ENCODE measurements around the gene ERN1. TPM values are rescaled to one million over a fixed set of nuclear protein-coding genes. Genes with fewer than 3 reads are reported as not detected.
A peak's percentile ranks its signal among the peaks of the same experiment; 100 is the strongest.

The ERN1 gene
- total and polyA plus RNA-seq, 2 of the 8 experiments (the other 6 are each of a cell fraction or from before 2014, with no cell fraction given), result 1.8 to 3.9 TPM

DNA sequence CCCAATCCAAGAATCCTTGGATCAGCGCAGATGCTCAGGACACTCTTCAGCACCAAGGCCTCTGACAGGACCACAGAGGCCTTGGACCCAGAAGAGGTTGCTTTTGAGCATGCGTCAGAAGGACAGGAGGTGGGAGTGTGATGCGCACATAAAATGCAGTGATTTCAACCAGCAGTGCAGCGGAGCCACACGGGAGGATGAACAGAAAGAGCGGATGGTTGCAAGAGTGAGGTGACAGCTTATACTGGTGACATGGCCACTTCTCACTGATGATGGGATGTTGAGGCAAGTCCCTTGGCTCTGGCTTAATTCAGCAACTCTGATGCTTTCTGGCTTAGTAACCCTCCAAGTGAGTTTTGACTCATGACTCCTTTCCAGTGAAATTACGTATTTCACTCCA is 25.2 kb upstream of the ERN1 start:
- no peak overlapping the region for H2BK120ac ChIP-seq (replicated peaks; ENCODE audit: low read depth, low read length)
- no peak overlapping the region for H3K18ac ChIP-seq (ENCODE audit: extremely low read depth, low read length)
- WGBS, 2 experiments (ENCODE audit: extremely low coverage in 1 of 2, insufficient coverage in 1 of 2, insufficient read length in 1 of 2, insufficient replicate concordance in 2 of 2, low coverage in 1 of 2, low lambda C conversion rate in 2 of 2, missing lambda C conversion rate in 1 of 2), result 92% methylated on average over 7 of the region's 7 CpGs; no CpG with 5 or more reads in 1 of the 2 experiments
- no peak overlapping the region for H4K5ac ChIP-seq (ENCODE audit: insufficient read length, low read depth, low read length)
- no peak overlapping the region for H3K9ac ChIP-seq (replicated peaks in 1 of 4; ENCODE audit: extremely low read depth in 1 of 4, low read depth in 3 of 4, low read length in 3 of 4)
- no peak overlapping the region for H3K23ac ChIP-seq (ENCODE audit: insufficient read length)
- no peaks in the 10 kb centered on the region for H4K20me1 ChIP-seq (replicated peaks in 1 of 2; ENCODE audit: control insufficient read depth in 1 of 2, insufficient read depth in 2 of 2, low read length in 2 of 2)
- H2BK12ac ChIP-seq (ENCODE audit: low read depth, low read length), result no peak overlapping the region
- no peak overlapping the region for H2AFZ ChIP-seq (ENCODE audit: low read length)
- no peaks in the 10 kb centered on the region for H3K79me2 ChIP-seq (ENCODE audit: control insufficient read depth in 1 of 2, insufficient read depth in 2 of 2, low read length in 2 of 2)
- H2BK20ac ChIP-seq (ENCODE audit: low read length), result no peak overlapping the region
- no peak overlapping the region for H3K4me3 ChIP-seq (ENCODE audit: extremely low read depth in 1 of 4, insufficient read depth in 2 of 4, low read depth in 3 of 4, low read length in 4 of 4)
- no peak overlapping the region for H3K27ac ChIP-seq (ENCODE audit: low read depth, low read length)
- no peak overlapping the region for H3K14ac ChIP-seq (ENCODE audit: insufficient read length)
- DNase-seq (ENCODE audit: low read depth in 1 of 2, low spot score in 2 of 2) (no peak), FAIRE-seq (no peak)
- H3K9me3 ChIP-seq (ENCODE audit: insufficient read depth in 2 of 2, low read depth in 1 of 2, low read length in 1 of 2), result no peaks in the 10 kb centered on the region
- H4K91ac ChIP-seq (replicated peaks; ENCODE audit: insufficient read length, low read length), result no peak overlapping the region
- H3K23me2 ChIP-seq (ENCODE audit: low read depth, low read length), result no peaks in the 10 kb centered on the region; the same call in 1 of the 2 replicates
- H2AK5ac ChIP-seq (ENCODE audit: low read depth, low read length), result no peak overlapping the region
- no peak overlapping the region for H4K8ac ChIP-seq (ENCODE audit: extremely low read depth, insufficient read depth, low read length)
- TF ChIP-seq CHD2 (IDR thresholded peaks at IDR 0.05; ENCODE audit: low read length) (no peak), KDM5A (IDR thresholded peaks at IDR 0.05; ENCODE audit: low read length) (no peak), KDM1A (IDR thresholded peaks at IDR 0.05; ENCODE audit: borderline replicate concordance, low read length) (no peak), SP2 (IDR thresholded peaks at IDR 0.05; ENCODE audit: low read length) (no peak), TAF1 (IDR thresholded peaks at IDR 0.05; ENCODE audit: low read depth, low read length) (no peak), CBX5 (IDR thresholded peaks at IDR 0.05; ENCODE audit: low read depth, low read length) (no peak), SUZ12 (IDR thresholded peaks at IDR 0.05; ENCODE audit: low read length) (no peak), TAF7 (optimal IDR thresholded peaks at IDR 0.05; ENCODE audit: borderline replicate concordance, low read depth, low read length) (no peak), TCF12 (IDR thresholded peaks at IDR 0.05; ENCODE audit: low read depth, low read length) (no peak), EGR1 (IDR thresholded peaks at IDR 0.05; ENCODE audit: borderline replicate concordance, low read depth, low read length) (no peak)
- H3K4me2 ChIP-seq (ENCODE audit: insufficient read depth in 1 of 2, low read depth in 2 of 2, low read length in 2 of 2), result no peak overlapping the region
- ChIA-PET POLR2A (ENCODE audit: partially characterized antibody) (interaction anchor here (1.0 to 16.8 kb wide), 3 partner anchors 9 to 99 kb away, joined by 3 to 193 read pairs (median 3); no protein-coding TSS in a partner anchor), CTCF (ENCODE audit: partially characterized antibody) (interaction anchor here (1.0 to 1.5 kb wide), 7 partner anchors 10 to 131 kb away, joined by 3 to 5 read pairs (median 3); no protein-coding TSS in a partner anchor)
- peaks cover 0 to 6% (median 3%) of the 10 kb centered on the region in 4 experiments; a peak in 3 of 7 replicates for H3K4me1 ChIP-seq (replicated peaks in 1 of 4; ENCODE audit: control insufficient read depth in 3 of 4, insufficient read depth in 4 of 4, low read length in 3 of 4)
- H3K79me1 ChIP-seq (ENCODE audit: low read depth, low read length), result no peaks in the 10 kb centered on the region
- H3K36me3 ChIP-seq (ENCODE audit: control insufficient read depth in 2 of 4, insufficient read depth in 4 of 4, low read length in 3 of 4), result peaks cover 0 to 3% (median 1%) of the 10 kb centered on the region in 4 experiments; a peak in 5 of 8 replicates
- H3K27me3 ChIP-seq (replicated peaks in 1 of 4; ENCODE audit: control insufficient read depth in 3 of 4, extremely low read depth in 1 of 4, insufficient read depth in 3 of 4, low read length in 3 of 4), result no peaks in the 10 kb centered on the region
- H2BK15ac ChIP-seq (ENCODE audit: low read length), result no peak overlapping the region
- H2BK5ac ChIP-seq (ENCODE audit: low read depth, low read length), result 0 out of 2 replicates have a peak overlapping the region, but pooled peaks have one; percentile 3
- H3K4ac ChIP-seq (replicated peaks; ENCODE audit: insufficient read length, low read depth, low read length), result no peak overlapping the region
- H3K56ac ChIP-seq (replicated peaks; ENCODE audit: insufficient read length, low read depth, low read length), result no peak overlapping the region
